Measurements from ENCODE around the gene VANGL2. TPM values are rescaled to one million over a fixed set of nuclear protein-coding genes. Genes with fewer than 3 reads are reported as not detected.

Gene VANGL2
- total and polyA plus RNA-seq, 2 of the 8 experiments (the other 6 are each of a cell fraction or from before 2014, with no cell fraction given): 62.5 to 118 TPM

DNA sequence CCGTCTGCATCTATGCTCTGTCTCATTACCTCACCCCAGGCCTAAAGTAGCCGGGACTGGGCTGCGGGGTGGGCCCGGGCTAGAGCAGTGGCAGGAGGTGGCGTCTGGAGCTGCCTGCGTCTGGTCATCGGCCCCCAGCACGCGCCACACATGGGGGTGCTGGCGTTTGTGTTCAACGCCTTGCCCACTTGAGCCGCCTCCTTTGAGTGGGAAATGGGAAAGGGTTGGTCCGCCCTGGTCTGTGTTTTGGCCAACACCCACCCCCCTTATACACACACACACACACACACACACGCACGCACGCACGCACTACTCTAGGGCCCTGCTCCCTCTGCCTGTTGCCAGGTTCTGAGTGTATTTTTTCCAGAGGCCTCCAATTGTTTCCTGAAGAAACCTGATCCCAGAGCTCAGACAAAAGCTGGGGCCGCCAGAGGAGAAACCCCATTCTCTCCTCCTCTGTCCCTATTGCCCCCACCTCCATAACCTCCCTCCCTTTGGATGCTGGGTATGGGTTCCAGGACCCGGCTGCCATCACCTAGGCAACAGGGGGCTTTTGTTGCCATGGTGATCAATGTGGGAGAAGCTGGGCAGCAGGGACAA is 10.1 kb downstream of the VANGL2 start:
- Histone ChIP-seq H4K5ac (ENCODE audit: insufficient read length, low read depth, low read length) (peak overlapping the region; percentile 48), H4K20me1 (replicated peaks in 1 of 2; ENCODE audit: control insufficient read depth in 1 of 2, insufficient read depth in 2 of 2, low read length in 2 of 2) (peaks cover 8 to 18% of the 10 kb centered on the region in 2 experiments), H3K79me2 (ENCODE audit: control insufficient read depth in 1 of 2, insufficient read depth in 2 of 2, low read length in 2 of 2) (peaks cover 4 to 90% of the 10 kb centered on the region in 2 experiments), H2BK20ac (ENCODE audit: low read length) (no peak overlapping the region), H2AFZ (ENCODE audit: low read length) (no peak overlapping the region), H3K14ac (ENCODE audit: insufficient read length) (no peak overlapping the region), H3K23me2 (ENCODE audit: low read depth, low read length) (no peaks in the 10 kb centered on the region), H3K4me1 (replicated peaks in 1 of 4; ENCODE audit: control insufficient read depth in 3 of 4, insufficient read depth in 4 of 4, low read length in 3 of 4) (peaks cover 14 to 34% (median 26%) of the 10 kb centered on the region in 4 experiments), H3K9me3 (ENCODE audit: insufficient read depth in 2 of 2, low read depth in 1 of 2, low read length in 1 of 2) (no peaks in the 10 kb centered on the region), H2BK120ac (replicated peaks; ENCODE audit: low read depth, low read length) (no peak overlapping the region), H2BK5ac (ENCODE audit: low read depth, low read length) (peak overlapping the region; percentile 73), H3K4me2 (ENCODE audit: insufficient read depth in 1 of 2, low read depth in 2 of 2, low read length in 2 of 2) (peak overlapping the region; percentile 36 to 50), H3K56ac (replicated peaks; ENCODE audit: insufficient read length, low read depth, low read length) (no peak overlapping the region), H3K27ac (ENCODE audit: low read depth, low read length) (peak overlapping the region; percentile 80), H4K91ac (replicated peaks; ENCODE audit: insufficient read length, low read length) (peak overlapping the region; percentile 11), H2AK5ac (ENCODE audit: low read depth, low read length) (0 out of 2 replicates have a peak overlapping the region, but pooled peaks have one; percentile 26), H3K79me1 (ENCODE audit: low read depth, low read length) (peaks cover 35% of the 10 kb centered on the region), H3K4ac (replicated peaks; ENCODE audit: insufficient read length, low read depth, low read length) (peak overlapping the region; percentile 33), H3K4me3 (ENCODE audit: extremely low read depth in 1 of 4, insufficient read depth in 2 of 4, low read depth in 3 of 4, low read length in 4 of 4) (peak overlapping the region in 1 of 4 experiments; percentile 32; a peak in 2 of 8 replicates), H3K36me3 (ENCODE audit: control insufficient read depth in 2 of 4, insufficient read depth in 4 of 4, low read length in 3 of 4) (peaks cover 0 to 5% (median under 1%) of the 10 kb centered on the region in 4 experiments; a peak in 2 of 8 replicates), H3K27me3 (replicated peaks in 1 of 4; ENCODE audit: control insufficient read depth in 3 of 4, extremely low read depth in 1 of 4, insufficient read depth in 3 of 4, low read length in 3 of 4) (no peaks in the 10 kb centered on the region), H2BK12ac (ENCODE audit: low read depth, low read length) (peak overlapping the region; percentile 84; the same call in 1 of the 2 replicates), H3K18ac (ENCODE audit: extremely low read depth, low read length) (0 out of 2 replicates have a peak overlapping the region, but pooled peaks have one; percentile 55), H4K8ac (ENCODE audit: extremely low read depth, insufficient read depth, low read length) (no peak overlapping the region), H3K23ac (ENCODE audit: insufficient read length) (no peak overlapping the region), H3K9ac (replicated peaks in 1 of 4; ENCODE audit: extremely low read depth in 1 of 4, low read depth in 3 of 4, low read length in 3 of 4) (peak overlapping the region in 1 of 4 experiments; percentile 34; a peak in 3 of 7 replicates), H2BK15ac (ENCODE audit: low read length) (peak overlapping the region; percentile 76)
- ChIA-PET CTCF (ENCODE audit: partially characterized antibody) (interaction anchor here (0.5 to 8.5 kb wide), 19 partner anchors 9 to 1009 kb away, joined by 3 to 70 read pairs (median 4); partner anchors contain the start of gene NHLH1), POLR2A (ENCODE audit: partially characterized antibody) (interaction anchor here (0.7 to 1.9 kb wide), 8 partner anchors 9 to 58 kb away, joined by 4 to 9 read pairs (median 5); partner anchors contain the start of gene VANGL2)
- DNase-seq (ENCODE audit: low read depth in 1 of 2, low spot score in 2 of 2): peak in 1 of 2 experiments; percentile 72
- 66% methylated on average over 15 of the region's 19 CpGs; no CpG with 5 or more reads in 1 of the 2 experiments for WGBS, 2 experiments (ENCODE audit: extremely low coverage in 1 of 2, insufficient coverage in 1 of 2, insufficient read length in 1 of 2, insufficient replicate concordance in 2 of 2, low coverage in 1 of 2, low lambda C conversion rate in 2 of 2, missing lambda C conversion rate in 1 of 2)
- no peak for FAIRE-seq
- TF ChIP-seq POU5F1 (IDR thresholded peaks at IDR 0.05; ENCODE audit: low read depth, low read length) (no peak), SIX5 (IDR thresholded peaks at IDR 0.05; ENCODE audit: low read depth, low read length) (peak; percentile 11; the same call in 1 of the 2 replicates), RAD21 (IDR thresholded peaks at IDR 0.05 in 1 of 2, conservative IDR thresholded peaks at IDR 0.05 in 1 of 2; ENCODE audit: low read depth in 2 of 2, low read length in 2 of 2) (no peak), SUZ12 (IDR thresholded peaks at IDR 0.05; ENCODE audit: low read length) (no peak), TAF1 (IDR thresholded peaks at IDR 0.05; ENCODE audit: low read depth, low read length) (peak; percentile 44; the same call in 1 of the 2 replicates)
